Measurements from ENCODE around the gene CFAP74.

- TF ChIP-seq CTCF (IDR thresholded peaks at IDR 0.05; ENCODE audit: extremely low read depth in 1 of 2, insufficient read depth in 1 of 2, low read depth in 1 of 2, low read length in 2 of 2), result no peak
- TF ChIP-seq EZH2 (IDR thresholded peaks at IDR 0.05; ENCODE audit: borderline replicate concordance, low read depth, low read length, severe bottlenecking), result no peak
- TF ChIP-seq GATA2 (IDR thresholded peaks at IDR 0.05; ENCODE audit: insufficient read depth, insufficient read length, low read depth, low read length), result no peak
Measured at GRCh38 chr1:1901641-1902294, 101.8 kb downstream of the CFAP74 start.

Data from endothelial cell of umbilical vein (primary cell).